ENCODE measurements around the gene GPC1. TPM values are rescaled to one million over a fixed set of nuclear protein-coding genes. Genes with fewer than 3 reads are reported as not detected.
A peak's percentile ranks its signal among the peaks of the same experiment; 100 is the strongest.

Gene GPC1
- polyA plus RNA-seq, 5 donors = 23.0 to 57.5 (median 34.6) TPM

GRCh38 chr2:240440704-240441320 is 5.3 kb downstream of the GPC1 start:
- DNase-seq = no peak

- DNase-seq = no peak
Observed at GRCh38 chr2:240441326-240441992, 6.0 kb downstream of the GPC1 start.

- no peak for DNase-seq
Observed at GRCh38 chr2:240441993-240442411, 6.5 kb downstream of the GPC1 start.

GRCh38 chr2:240442891-240443715 is 7.6 kb downstream of the GPC1 start:
- no peak for DNase-seq

GRCh38 chr2:240443891-240444301 is 8.4 kb downstream of the GPC1 start:
- no peak for DNase-seq

GRCh38 chr2:240444464-240444863 is 9.0 kb downstream of the GPC1 start:
- DNase-seq = no peak

GRCh38 chr2:240445961-240446663 is 10.6 kb downstream of the GPC1 start:
- DNase-seq = no peak

- DNase-seq = no peak
Observed at GRCh38 chr2:240446664-240447175, 11.3 kb downstream of the GPC1 start.

GRCh38 chr2:240447331-240447730 is 11.9 kb downstream of the GPC1 start:
- DNase-seq = no peak

GRCh38 chr2:240447934-240448333 is 12.5 kb downstream of the GPC1 start:
- DNase-seq = no peak

- no peak for DNase-seq
Observed at GRCh38 chr2:240448387-240449274, 13.2 kb downstream of the GPC1 start.

DNA sequence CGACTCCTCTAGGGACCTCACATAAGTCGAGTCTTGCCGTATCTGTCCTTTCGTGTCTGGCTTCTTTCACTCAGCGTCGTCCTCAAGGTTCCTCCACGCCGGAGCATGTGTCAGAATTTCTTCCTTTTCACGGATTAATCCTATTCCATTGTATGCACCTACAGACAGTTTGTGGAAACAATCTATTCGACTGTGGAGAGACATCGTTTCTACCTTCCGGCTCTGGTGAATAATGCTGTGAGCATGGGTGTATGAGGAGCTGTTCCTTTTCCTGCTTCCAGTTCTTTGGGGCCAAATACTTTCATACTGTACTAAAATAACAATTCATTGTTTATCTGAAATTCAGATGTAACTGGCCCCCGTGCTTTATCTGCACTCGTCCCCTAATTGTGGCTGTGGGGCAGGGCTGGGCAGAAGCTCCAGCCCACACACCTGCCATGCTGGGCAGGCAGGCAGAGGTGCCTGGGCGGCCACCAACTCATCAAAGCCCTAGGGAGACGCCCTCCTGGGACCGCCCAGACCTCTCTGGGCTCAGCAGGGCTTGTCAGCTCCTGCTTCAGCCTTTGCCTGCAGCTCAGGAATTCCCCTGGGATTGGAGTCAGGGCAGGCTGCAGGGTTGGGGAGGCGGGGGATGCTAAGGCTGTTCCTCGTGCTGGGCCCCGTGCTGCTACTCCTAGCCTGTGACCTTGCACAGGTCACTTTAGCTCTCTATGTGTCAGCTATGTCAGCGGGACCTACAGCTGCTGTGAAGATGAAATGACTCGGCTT is 14.5 kb downstream of the GPC1 start:
- DNase-seq = no peak

GRCh38 chr2:240450532-240451107 is 15.2 kb downstream of the GPC1 start:
- no peak for DNase-seq

DNA sequence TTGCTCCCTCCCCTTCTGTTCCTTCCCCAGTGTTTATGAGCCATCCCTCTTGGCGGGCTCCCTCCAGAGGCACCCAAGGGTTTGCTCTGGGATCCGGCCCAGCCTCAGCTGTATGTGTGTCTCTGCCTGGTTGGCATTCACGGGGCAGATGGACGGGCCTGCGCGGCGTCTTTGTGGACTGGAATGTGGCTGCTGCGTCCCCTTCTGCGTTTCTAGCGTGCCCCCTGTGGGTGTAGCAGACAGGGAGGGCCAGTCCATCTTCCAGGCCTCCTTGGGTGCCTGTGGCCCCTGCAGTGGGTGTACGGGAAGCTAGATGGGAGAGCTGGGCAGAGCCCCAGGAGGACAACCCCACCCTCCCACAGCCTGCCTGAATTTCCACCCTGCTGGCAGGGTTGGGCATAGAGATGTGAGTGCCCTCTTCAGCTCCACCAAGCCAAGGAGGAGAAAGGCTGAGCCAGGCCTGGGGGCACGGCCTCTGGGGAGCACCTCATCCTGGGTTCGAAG is 15.7 kb downstream of the GPC1 start:
- no peak for DNase-seq

DNA sequence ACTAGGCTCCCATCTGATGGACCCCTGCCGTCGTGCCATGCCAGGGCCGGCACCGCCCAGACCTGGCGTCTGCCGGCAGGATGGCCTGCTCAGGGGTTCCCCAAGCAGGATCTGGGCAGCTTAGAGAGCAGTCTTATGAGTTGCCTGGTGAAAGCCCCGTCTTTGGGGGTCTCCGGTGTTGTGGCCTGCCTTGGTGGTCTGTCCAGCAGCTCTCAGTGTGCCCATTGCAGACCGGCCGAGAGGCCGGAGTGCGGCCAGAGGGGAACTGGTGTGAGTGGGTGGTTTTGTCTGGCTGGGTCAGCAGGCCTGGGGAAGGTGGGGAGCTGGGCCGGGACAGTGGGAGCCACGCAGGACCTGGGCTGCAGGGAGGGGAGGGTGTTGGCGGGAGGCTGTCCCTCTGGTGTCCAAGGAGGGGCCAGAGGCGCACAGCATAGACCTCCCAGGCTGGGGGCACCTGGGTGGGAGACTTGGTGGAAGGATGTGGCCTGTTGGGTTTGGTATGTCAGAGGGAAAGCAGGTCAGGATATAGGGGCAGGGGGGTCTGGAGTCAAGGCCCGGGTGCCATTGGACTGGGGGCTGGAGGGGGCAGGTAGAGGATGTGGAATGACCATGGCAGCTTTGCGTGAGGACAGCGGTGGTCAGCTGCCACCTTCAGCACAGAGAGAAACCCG is 16.5 kb downstream of the GPC1 start:
- no peak for DNase-seq

- DNase-seq = peak; percentile 35 to 56
Observed at GRCh38 chr2:240452462-240453256, 17.2 kb downstream of the GPC1 start.

DNA sequence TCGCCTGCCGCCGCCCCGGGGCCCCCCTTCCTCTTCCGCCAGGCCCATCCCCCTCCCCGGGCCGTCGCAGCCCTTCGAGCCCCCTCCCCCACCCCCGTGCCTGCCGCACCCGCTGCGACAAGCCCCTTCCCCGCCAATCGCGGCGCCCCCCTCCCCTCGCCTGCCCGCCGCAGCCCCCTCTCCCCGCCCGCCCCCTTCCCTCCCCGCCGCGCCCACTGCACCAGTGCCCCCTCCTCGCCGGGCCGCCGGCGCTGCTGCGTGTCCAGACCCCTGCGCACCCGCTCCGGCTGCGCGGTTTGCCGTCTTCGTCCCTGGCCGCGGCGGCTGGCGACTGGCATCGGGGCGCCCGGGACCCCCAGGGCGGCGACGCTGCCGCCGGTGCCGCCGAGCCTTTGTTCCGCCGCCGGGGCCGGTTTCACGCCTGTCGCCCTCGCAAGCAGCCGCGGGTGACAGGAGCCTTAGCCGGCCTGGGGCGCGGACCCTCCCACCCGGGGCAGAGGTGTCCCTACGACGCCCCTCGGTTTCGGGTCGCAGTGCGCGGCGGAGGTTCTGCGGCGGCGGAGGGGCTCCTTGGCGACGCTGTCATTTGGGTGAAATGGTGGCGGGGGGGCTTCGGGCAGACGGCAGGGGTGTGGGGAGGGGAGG is 18.1 kb downstream of the GPC1 start:
- DNase-seq = no peak

Data from right lung (tissue), 5 donors.